A673 (cell line): Measurements from ENCODE around the gene FRMD4A.

Experiments used
- EZH2 ChIP-seq: fragments of 200-600 bp; sonication (generic); IDR thresholded peaks from 2 replicates; pipeline ENCODE4 v1.6.1; 2017; ENCODE audit warnings: borderline replicate concordance, low read depth, mild to moderate bottlenecking, mixed read lengths, antibody characterized with exemption, low read length; ENCODE audit not compliant: poor library complexity, severe bottlenecking
- TF ChIP-seq, protein P1 (sequence below): fragments of 300-800, 200-600 bp; sonication (generic); conservative IDR thresholded peaks from 2 replicates; pipeline ENCODE4 v1.5.1; 2017; ENCODE audit warnings: low read depth, mild to moderate bottlenecking, antibody characterized with exemption, low read length, moderate library complexity, mixed read lengths

DNA sequence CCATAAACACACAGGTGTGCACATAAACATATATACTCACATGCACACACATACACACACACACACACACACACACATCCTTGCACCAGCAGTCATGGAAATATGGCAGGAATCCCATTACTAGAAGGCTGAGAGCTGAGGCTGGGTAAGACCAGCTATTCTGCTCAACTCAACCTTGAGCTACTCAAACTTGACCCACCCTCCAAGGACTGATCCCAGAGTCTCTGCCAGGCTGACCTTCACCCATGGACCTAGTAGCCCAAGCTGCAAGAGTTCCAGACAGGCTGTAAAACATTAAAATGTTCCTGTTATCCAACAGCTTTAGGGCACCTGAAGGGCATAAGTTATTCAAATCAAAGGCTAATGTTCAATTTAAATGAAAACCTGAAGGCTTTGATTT lies 134.6 kb downstream of the FRMD4A start:
- TF ChIP-seq, protein P1, sequence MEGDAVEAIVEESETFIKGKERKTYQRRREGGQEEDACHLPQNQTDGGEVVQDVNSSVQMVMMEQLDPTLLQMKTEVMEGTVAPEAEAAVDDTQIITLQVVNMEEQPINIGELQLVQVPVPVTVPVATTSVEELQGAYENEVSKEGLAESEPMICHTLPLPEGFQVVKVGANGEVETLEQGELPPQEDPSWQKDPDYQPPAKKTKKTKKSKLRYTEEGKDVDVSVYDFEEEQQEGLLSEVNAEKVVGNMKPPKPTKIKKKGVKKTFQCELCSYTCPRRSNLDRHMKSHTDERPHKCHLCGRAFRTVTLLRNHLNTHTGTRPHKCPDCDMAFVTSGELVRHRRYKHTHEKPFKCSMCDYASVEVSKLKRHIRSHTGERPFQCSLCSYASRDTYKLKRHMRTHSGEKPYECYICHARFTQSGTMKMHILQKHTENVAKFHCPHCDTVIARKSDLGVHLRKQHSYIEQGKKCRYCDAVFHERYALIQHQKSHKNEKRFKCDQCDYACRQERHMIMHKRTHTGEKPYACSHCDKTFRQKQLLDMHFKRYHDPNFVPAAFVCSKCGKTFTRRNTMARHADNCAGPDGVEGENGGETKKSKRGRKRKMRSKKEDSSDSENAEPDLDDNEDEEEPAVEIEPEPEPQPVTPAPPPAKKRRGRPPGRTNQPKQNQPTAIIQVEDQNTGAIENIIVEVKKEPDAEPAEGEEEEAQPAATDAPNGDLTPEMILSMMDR, result no peak
- no peak for TF ChIP-seq EZH2
